K562 (cell line): ENCODE measurements around the gene CLK4. TPM values are rescaled to one million over a fixed set of nuclear protein-coding genes. Genes with fewer than 3 reads are reported as not detected.

Source experiments
- GTF2A2 ChIP-seq: IDR thresholded peaks from 2 replicates; pipeline ENCODE4 v1.6.1; 2016; ENCODE audit warnings: mild to moderate bottlenecking, missing genetic modification characterization, missing compliant biosample characterization
- NR4A1 ChIP-seq, 2 experiments: fragments of 250-450 bp in 1 of 2; fragments of 450-650 bp in 1 of 2; sonication (Bioruptor Pico) in 1 of 2; IDR thresholded peaks; 2 replicates each; pipeline versions ENCODE4 v1.4.0 to v1.6.1; 2016 to 2020; ENCODE audit warnings: mild to moderate bottlenecking in 2 of 2, missing compliant biosample characterization in 1 of 2, missing genetic modification characterization in 1 of 2, moderate library complexity in 1 of 2
- POLR2H ChIP-seq: IDR thresholded peaks from 2 replicates; pipeline ENCODE4 v1.6.1; 2016; ENCODE audit warnings: missing genetic modification characterization, low read depth, mild to moderate bottlenecking, control low read depth, missing compliant biosample characterization, moderate library complexity
- PRMT5 ChIP-seq: sonication (generic); formaldehyde crosslinking; IDR thresholded peaks from 2 replicates; pipeline ENCODE4 v1.5.0; 2020; ENCODE audit warnings: missing genetic modification reagents
- RBFOX2 ChIP-seq: fragments of 200-400 bp; formaldehyde crosslinking; IDR thresholded peaks from 2 replicates; pipeline ENCODE4 v1.6.1; 2017; ENCODE audit warnings: low read depth, mild to moderate bottlenecking, low read length, moderate library complexity
- SIX5 ChIP-seq, 2 experiments: IDR thresholded peaks; 2 replicates each; pipeline ENCODE4 v1.6.1; 2011; ENCODE audit warnings: low read length in 2 of 2, borderline replicate concordance in 1 of 2, low read depth in 1 of 2, mild to moderate bottlenecking in 1 of 2, moderate library complexity in 1 of 2; ENCODE audit not compliant: insufficient read depth in 1 of 2
- SPI1 ChIP-seq: IDR thresholded peaks from 2 replicates; pipeline ENCODE4 v1.6.1; 2011; ENCODE audit warnings: low read depth, low read length, control low read depth, borderline replicate concordance
- TCFL5 ChIP-seq: fragments of 250-450 bp; sonication (Bioruptor Pico); conservative IDR thresholded peaks from 2 replicates; pipeline ENCODE4 v1.6.1; 2021; ENCODE audit warnings: mild to moderate bottlenecking, moderate library complexity, matching md5 sums
- ZKSCAN3 ChIP-seq: fragments of 250-450 bp; sonication (Bioruptor Pico); IDR thresholded peaks from 2 replicates; pipeline ENCODE4 v1.4.0; 2020
- polyA plus RNA-seq, 8 experiments: library from polyadenylated mRNA; depleted of rRNA in 4 of 8; stranded (reverse) in 5 of 8; unstranded in 3 of 8; fragments of >200 nt; fragmentation: Nextera tagmentation in 2 of 8; fragmentation: Illumina TruSeq in 1 of 8; extraction: Ambion mirVana in 2 of 8; extraction: Trizol in 1 of 8; gene quantifications; 2 replicates each; pipeline versions ENCODE4 v1.2.1 to v1.2.3, GENCODE V29; 2011 to 2014; ENCODE audit warnings: inconsistent platforms in 1 of 8, missing spikeins in 1 of 8
- total RNA-seq, 7 experiments: library from RNA; depleted of rRNA in 6 of 7; stranded (reverse); fragments of >200 nt in 6 of 7; fragmentation: Illumina TruSeq in 2 of 7; extraction: Trizol in 2 of 7; gene quantifications; 2 replicates each; pipeline versions ENCODE4 v1.2.1 to v1.2.3, GENCODE V29; 2011 to 2021; ENCODE audit warnings: low replicate concordance in 1 of 7
- TF ChIP-seq, protein P1 (sequence below): fragments of 450-650 bp; IDR thresholded peaks from 2 replicates; pipeline ENCODE4 v1.6.1; 2016; ENCODE audit warnings: low read depth
- TF ChIP-seq, protein P2 (sequence below): IDR thresholded peaks from 2 replicates; pipeline ENCODE4 v1.6.1; 2012; ENCODE audit warnings: low read depth, low read length, improper control_type of control experiment, borderline replicate concordance
- TF ChIP-seq, protein P3 (sequence below): fragments of 250-450 bp; sonication (Bioruptor Pico); IDR thresholded peaks from 2 replicates; pipeline ENCODE4 v1.8.0; 2022; ENCODE audit warnings: inconsistent platforms, mild to moderate bottlenecking, moderate library complexity, borderline replicate concordance
- TF ChIP-seq, protein P4 (sequence below): sonication (generic); formaldehyde crosslinking; IDR thresholded peaks from 2 replicates; pipeline ENCODE4 v1.8.1; 2023; ENCODE audit warnings: mild to moderate bottlenecking, missing genetic modification reagents

CLK4 gene
- total and polyA plus RNA-seq, 9 of the 15 experiments (the other 6 are each of a cell fraction or from before 2014, with no cell fraction given): 10.5 to 23.1 (median 13.9) TPM

DNA sequence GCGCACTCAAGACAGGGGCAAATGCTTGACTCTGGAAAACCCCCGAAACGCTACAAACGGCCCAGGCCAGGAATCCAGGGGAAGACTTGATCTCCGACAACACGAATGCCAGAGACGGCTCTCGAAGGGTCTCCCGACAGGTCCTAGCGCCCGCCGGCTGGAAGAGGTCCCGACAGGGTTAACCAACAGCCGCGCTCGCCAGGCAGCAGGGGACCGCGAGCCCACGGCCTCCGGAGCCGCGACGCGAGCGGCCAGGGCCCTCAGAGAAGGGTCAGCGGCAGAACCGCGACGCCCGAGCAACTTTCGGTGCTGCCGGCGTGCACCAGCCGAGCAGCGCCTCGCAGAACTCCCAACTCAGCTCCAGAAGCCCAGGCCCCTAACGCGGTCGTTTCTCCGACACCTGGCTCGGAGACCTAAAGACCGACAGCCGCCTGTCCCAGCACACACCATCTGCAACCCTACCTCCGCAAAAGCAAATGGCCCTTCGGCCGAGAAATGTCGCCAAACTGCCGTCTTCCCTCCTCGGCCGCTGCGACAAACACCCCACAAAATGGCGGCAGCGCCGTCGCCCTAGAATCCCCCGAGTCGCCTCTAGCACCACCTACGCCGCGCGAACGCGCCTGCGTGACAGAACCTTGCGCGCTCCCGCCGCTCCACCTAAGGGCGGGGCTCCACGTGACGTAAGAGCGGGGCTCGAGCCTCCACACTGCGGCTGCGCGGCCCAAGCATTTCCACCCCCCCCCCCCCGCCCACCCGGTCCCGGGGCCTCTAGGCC lies at the start of gene CLK4 (continued):
- TF ChIP-seq NR4A1 (CRISPR knock-in tag; IDR thresholded peaks at IDR 0.05) (0 out of 2 replicates have a peak, but pooled peaks have one; percentile 33), NR4A1 (tag; IDR thresholded peaks at IDR 0.05) (no peak), PRMT5 (CRISPR knock-in tag) (0 out of 2 replicates have a peak, but pooled peaks have one; percentile 36), SIX5 (IDR thresholded peaks at IDR 0.05; ENCODE audit: borderline replicate concordance in 1 of 2, insufficient read depth in 1 of 2, low read depth in 1 of 2, low read length in 2 of 2) (no peak), ZKSCAN3 (CRISPR knock-in tag) (no peak), POLR2H (tag) (peak; percentile 63; the same call in 1 of the 2 replicates), RBFOX2 (peak; percentile 93), GTF2A2 (tag) (peak; percentile 76), SPI1 (no peak), TCFL5 (CRISPR knock-in tag) (no peak)
- TF ChIP-seq, protein P1, sequence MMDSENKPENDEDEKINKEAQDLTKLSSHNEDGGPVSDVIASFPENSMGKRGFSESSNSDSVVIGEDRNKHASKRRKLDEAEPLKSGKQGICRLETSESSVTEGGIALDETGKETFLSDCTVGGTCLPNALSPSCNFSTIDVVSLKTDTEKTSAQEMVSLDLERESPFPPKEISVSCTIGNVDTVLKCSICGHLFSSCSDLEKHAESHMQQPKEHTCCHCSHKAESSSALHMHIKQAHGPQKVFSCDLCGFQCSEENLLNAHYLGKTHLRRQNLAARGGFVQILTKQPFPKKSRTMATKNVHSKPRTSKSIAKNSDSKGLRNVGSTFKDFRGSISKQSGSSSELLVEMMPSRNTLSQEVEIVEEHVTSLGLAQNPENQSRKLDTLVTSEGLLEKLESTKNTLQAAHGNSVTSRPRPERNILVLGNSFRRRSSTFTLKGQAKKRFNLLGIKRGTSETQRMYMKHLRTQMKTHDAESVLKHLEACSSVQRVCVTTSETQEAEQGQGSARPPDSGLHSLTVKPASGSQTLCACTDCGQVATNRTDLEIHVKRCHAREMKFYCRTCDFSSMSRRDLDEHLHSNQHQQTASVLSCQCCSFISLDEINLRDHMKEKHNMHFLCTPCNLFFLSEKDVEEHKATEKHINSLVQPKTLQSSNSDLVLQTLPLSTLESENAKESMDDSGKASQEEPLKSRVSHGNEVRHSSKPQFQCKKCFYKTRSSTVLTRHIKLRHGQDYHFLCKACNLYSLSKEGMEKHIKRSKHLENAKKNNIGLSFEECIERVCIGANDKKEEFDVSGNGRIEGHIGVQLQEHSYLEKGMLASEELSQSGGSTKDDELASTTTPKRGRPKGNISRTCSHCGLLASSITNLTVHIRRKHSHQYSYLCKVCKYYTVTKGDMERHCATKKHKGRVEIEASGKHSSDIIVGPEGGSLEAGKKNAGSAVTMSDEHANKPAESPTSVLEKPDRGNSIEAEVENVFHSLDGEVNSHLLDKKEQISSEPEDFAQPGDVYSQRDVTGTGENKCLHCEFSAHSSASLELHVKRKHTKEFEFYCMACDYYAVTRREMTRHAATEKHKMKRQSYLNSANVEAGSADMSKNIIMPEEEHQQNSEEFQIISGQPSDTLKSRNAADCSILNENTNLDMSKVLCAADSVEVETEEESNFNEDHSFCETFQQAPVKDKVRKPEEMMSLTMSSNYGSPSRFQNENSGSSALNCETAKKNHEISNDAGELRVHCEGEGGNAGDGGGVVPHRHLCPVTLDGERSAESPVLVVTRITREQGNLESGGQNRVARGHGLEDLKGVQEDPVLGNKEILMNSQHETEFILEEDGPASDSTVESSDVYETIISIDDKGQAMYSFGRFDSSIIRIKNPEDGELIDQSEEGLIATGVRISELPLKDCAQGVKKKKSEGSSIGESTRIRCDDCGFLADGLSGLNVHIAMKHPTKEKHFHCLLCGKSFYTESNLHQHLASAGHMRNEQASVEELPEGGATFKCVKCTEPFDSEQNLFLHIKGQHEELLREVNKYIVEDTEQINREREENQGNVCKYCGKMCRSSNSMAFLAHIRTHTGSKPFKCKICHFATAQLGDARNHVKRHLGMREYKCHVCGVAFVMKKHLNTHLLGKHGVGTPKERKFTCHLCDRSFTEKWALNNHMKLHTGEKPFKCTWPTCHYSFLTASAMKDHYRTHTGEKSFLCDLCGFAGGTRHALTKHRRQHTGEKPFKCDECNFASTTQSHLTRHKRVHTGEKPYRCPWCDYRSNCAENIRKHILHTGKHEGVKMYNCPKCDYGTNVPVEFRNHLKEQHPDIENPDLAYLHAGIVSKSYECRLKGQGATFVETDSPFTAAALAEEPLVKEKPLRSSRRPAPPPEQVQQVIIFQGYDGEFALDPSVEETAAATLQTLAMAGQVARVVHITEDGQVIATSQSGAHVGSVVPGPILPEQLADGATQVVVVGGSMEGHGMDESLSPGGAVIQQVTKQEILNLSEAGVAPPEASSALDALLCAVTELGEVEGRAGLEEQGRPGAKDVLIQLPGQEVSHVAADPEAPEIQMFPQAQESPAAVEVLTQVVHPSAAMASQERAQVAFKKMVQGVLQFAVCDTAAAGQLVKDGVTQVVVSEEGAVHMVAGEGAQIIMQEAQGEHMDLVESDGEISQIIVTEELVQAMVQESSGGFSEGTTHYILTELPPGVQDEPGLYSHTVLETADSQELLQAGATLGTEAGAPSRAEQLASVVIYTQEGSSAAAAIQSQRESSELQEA: no peak
- TF ChIP-seq, protein P2, sequence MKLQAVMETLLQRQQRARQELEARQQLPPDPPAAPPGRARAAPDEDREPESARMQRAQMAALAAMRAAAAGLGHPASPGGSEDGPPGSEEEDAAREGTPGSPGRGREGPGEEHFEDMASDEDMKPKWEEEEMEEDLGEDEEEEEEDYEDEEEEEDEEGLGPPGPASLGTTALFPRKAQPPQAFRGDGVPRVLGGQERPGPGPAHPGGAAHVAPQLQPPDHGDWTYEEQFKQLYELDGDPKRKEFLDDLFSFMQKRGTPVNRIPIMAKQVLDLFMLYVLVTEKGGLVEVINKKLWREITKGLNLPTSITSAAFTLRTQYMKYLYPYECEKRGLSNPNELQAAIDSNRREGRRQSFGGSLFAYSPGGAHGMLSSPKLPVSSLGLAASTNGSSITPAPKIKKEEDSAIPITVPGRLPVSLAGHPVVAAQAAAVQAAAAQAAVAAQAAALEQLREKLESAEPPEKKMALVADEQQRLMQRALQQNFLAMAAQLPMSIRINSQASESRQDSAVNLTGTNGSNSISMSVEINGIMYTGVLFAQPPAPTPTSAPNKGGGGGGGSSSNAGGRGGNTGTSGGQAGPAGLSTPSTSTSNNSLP: no peak
- TF ChIP-seq, protein P3, sequence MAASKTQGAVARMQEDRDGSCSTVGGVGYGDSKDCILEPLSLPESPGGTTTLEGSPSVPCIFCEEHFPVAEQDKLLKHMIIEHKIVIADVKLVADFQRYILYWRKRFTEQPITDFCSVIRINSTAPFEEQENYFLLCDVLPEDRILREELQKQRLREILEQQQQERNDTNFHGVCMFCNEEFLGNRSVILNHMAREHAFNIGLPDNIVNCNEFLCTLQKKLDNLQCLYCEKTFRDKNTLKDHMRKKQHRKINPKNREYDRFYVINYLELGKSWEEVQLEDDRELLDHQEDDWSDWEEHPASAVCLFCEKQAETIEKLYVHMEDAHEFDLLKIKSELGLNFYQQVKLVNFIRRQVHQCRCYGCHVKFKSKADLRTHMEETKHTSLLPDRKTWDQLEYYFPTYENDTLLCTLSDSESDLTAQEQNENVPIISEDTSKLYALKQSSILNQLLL (CRISPR knock-in tag): no peak
- TF ChIP-seq, protein P4, sequence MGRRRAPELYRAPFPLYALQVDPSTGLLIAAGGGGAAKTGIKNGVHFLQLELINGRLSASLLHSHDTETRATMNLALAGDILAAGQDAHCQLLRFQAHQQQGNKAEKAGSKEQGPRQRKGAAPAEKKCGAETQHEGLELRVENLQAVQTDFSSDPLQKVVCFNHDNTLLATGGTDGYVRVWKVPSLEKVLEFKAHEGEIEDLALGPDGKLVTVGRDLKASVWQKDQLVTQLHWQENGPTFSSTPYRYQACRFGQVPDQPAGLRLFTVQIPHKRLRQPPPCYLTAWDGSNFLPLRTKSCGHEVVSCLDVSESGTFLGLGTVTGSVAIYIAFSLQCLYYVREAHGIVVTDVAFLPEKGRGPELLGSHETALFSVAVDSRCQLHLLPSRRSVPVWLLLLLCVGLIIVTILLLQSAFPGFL (CRISPR knock-in tag): no peak
